PFSK-1 (cell line): Measurements from ENCODE around the gene C5.

Source experiments
- POLR2AphosphoS5 ChIP-seq: IDR thresholded peaks from 2 replicates; pipeline ENCODE4 v1.6.1; 2012; ENCODE audit warnings: low read depth, mild to moderate bottlenecking, control low read depth, low read length, moderate library complexity
- REST ChIP-seq, 2 experiments: IDR thresholded peaks; 2 replicates each; pipeline versions ENCODE4 v1.6.1 to v1.8.0; 2011 to 2012; ENCODE audit warnings: low read depth in 2 of 2, low read length in 2 of 2, control low read depth in 1 of 2, inconsistent platforms in 1 of 2, mild to moderate bottlenecking in 1 of 2, moderate library complexity in 1 of 2; ENCODE audit not compliant: insufficient read depth in 1 of 2

- TF ChIP-seq REST (IDR thresholded peaks at IDR 0.05; ENCODE audit: insufficient read depth in 1 of 2, low read depth in 2 of 2, low read length in 2 of 2) (no peak), POLR2AphosphoS5 (no peak)
These were observed 52.6 kb downstream of the C5 start for GRCh38 chr9:120997502-120997901.
